Hippocampal formation (tissue), 2 donors: ENCODE data around the gene GALNT9.
"Not testable (repeated sequence)": the region's sequence is repeated elsewhere in the genome, so short reads cannot be mapped to it uniquely, and the experiment has no call there.

Experiments used
- DNase-seq, 2 donors: peaks; one replicate each; lab custom pipeline; 2025; lab: John Stamatoyannopoulos, UW

The GALNT9 gene

DNA sequence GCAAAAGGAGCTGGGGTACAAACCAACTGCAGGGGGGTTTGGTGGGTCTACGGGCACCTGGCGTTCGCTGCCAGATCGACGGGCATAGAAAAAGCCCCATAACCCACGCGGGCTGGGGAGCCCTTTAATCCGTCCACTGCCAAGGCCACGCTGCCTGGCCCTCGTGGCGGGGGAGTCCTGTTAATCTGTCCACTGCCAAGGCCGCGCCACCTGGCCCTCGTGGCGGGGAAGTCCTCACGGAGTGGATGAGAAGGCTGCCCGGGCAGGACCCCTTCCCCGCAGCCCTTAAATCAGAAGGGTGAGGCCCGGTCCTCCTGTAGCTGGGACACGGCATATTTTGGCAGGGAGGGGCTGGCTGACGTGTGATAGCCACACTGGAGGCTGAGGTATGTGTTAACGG is 99.0 kb downstream of the GALNT9 start:
- DNase-seq = no peak

DNA sequence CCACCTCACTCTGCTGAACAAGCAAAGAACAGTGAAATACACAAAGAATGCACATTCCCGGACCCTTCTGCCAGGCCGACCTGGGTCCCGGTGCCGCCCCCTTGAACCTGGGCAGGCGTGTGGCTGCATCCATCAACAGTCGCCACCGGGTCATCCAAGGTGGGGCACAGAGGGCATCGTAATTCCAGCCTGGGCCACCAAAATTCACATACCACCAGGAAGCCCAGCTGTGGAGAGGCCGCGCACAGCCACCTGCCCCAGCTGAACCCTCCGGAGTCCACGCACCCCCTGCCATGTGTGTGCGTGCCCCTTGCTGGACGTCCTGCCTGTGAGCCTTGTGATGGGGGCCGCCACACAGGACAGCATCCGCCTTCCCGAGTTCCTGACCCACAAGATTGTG is 99.5 kb downstream of the GALNT9 start:
- DNase-seq = no peak

DNA sequence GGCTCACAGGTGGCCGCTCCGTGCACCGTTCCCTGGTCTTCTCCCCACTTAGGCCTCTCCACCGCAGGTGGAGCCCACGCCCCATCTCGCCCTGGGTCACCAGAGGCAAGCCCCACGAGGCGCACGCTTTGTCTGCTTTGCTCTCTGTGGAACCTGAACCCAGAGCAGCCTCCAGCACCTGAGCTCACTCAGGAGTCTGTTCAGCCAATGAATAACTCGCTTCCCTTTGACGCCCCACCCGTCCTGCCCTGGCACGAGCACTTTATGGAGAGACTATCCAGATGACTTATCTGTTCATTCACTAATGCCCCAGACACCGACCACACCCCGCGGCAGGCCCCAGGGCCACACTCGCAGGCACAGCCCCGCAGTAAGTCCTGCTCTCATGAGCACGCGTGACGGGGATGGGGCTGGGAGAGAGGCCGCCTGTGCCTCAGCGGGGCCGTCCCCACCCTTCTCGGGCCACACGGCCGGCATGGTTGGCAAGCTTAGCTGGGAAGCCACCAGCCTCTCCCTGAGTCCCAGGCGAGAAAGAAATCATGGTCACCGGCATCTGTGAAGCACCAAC is 100.1 kb downstream of the GALNT9 start:
- no peak for DNase-seq

DNA sequence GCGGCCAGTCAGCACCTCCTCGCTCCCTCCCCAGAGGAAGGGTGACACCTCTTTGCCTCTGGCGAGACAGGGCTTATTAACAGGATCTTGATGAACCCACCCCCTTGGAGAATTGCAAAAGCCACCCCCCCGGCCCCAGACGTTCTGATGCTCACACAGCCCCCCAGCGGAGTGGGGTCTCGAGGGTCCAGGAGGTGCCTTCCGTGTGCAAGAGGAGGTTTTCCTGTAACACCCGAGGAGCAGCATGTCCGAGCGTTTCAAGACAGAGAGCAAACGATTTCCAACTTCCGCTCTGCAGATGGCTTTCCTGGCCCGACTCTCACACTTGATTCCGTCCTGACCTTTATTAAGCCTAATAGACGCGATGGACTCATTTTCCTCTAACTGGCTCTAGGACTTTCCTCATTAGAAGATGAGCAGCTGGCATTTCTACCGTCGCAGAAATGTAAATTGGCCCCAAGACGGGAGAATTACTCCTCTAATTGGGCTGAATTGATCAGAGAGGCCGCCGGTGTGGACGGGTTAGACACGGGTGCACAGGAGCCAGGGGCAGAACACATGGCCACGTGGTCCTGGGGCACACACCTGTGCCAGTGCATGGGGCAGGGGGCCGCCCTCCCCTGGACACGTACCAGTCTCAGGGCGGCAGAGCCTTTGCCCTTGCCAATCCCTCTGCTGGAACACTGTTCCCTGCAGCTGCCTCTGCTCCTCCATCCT is 100.8 kb downstream of the GALNT9 start:
- no peak for DNase-seq

DNA sequence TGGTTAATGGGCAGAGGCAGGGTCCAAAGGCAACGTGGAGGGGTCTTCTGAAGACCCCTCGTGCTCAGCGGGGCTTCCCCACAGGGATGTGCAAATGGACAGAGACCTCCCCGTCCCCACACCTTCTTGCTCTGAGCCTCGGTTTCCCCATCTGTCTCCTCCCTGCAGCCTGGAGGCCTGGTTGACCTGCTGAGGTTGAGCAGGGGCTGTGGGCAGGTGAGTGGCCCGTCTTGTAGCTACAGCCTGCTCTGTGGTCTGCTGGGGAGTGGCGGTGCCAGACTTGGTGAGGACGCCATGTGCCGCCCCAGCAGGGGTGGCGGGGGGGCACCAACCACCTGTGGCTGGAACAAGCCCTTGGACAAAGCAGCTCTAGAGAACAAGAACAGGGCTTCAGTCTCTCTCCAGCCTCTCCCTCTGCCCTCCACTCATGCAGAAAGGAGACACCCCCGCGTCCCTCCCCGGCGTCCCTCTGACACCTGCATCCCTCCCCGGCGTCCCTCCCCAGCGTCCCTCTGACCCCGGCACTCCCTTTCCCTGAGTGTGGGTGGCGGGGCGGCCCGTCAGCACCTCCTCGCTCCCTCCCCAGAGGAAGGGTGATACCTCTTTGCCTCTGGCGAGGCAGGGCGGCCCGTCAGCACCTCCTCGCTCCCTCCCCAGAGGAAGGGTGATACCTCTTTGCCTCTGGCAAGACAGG is 101.5 kb downstream of the GALNT9 start:
- no peak for DNase-seq

DNA sequence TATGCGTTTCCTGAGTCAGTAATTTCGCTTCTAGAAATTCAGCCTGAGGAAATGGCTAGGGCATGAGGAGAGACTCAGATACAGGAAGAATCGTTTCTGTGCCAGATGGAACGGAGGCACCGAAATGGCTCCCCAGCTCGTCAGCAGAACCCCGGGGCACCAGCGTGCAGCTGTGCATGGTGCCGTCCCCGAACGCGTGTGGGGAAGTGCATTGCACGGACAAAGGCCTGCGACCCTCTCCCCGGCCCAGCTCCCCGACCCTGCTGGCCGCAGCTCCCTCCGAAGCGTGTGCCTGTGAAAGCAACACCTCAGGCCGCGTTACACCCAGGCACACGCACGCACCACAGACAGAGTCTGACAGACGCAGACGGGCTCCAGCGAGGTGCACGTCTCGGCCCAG is 102.3 kb downstream of the GALNT9 start:
- no peak for DNase-seq

DNA sequence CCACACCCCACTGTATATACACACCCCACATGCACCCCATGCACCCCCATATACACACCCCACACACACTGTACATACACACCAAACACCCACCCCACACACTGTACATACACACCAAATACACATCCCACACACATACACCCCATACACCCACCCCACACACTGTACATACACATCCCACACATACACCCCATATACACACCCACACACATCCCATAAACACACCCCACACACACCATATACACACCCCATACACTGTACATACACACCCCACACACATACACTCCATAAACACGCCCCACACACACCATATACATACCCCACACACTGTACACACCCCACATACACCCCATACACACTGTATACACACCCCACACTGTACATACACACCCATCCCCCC is 102.8 kb downstream of the GALNT9 start:
- DNase-seq = no peak

DNA sequence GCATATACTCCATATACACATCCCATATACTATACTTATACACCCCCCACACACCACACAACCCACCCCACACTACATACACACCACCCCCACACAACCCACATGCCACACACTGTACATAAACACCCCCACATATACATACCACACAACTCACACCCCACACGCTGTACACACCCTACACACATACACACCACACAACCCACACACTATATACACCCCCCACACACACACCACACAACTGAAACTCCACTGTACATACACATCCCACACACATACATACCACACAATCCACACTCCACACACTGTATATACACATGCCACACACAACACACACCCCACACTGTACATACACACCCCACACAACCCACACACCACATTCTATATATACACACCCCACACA is 104.2 kb downstream of the GALNT9 start:
- no peak for DNase-seq

DNA sequence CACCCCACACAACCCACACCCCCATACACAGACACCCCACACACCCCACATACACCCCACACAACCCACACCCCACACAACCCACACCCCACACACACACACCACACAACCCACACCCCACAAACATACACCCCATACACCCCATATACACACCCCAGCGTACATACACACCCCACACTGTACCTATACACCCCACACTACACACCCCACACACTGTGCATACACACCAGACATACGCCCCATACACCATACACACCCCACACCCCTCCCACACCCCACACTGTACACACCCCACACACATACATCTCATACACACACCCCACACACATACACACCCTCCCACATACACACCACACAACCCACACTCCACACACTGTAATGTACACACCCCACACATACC is 104.9 kb downstream of the GALNT9 start:
- DNase-seq = no peak

DNA sequence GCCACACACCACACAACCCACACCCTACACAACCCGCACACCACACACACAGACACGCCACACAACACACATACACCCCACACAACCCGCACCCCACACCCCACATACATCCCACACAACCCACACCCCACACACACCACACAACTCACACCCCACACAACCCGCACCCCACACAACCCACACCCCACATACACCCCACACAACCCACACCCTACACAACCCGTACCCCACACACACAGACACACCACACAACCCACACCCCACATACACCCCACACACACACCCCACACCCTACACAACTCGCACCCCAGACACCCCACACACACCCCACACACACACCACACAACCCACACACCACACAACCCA is 106.6 kb downstream of the GALNT9 start:
- DNase-seq = no peak

DNA sequence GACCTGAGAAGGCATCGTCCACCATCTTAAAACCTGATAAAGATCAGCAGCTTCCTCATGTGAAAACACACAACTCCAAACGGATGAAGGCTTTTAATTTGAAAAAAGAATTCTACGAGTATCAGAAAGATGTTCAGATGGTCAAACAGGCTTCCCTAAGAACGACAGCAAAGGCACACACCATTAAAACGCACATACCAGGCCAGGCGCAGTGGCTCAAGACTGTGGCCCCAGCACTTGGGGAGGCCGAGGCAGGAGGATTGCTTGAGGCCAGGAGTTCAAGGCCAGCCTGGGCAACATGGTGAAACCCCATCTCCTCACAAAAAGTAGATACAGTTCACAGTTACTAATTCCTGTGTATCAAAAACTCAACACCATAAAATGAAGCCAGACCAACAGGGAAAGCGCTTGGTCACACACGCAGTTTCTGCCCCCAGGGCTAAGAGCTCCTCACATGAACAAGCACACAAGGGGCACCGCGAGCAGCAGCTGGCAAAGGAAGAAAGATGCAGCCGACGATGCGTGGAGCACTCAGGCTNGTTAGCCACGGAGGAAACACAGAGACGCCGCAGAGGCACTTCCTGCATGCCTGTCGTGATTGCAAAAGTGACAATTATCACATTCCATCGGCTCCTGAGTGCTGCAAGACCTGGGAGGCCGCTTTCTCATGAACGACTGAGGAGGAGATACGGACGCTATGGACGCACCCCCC is 107.1 kb downstream of the GALNT9 start:
- DNase-seq = no peak

DNA sequence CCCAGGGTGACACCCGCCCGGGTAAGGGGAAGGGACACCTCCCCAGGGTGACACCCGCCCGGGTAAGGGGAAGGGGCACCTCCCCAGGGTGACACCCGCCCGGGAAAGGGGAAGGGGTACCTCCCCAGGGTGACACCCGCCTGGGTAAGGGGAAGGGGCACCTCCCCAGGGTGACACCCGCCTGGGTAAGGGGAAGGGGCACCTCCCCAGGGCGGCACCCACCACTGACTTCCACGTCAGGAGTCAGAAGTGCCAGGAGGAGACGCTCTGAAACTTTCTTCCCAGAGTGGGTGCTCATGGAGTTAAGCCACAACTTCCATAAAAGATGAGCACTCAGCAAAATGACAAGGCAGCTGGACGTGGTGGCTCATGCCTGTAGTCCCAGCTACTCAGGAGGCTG is 109.6 kb downstream of the GALNT9 start:
- not testable (repeated sequence) for DNase-seq

DNA sequence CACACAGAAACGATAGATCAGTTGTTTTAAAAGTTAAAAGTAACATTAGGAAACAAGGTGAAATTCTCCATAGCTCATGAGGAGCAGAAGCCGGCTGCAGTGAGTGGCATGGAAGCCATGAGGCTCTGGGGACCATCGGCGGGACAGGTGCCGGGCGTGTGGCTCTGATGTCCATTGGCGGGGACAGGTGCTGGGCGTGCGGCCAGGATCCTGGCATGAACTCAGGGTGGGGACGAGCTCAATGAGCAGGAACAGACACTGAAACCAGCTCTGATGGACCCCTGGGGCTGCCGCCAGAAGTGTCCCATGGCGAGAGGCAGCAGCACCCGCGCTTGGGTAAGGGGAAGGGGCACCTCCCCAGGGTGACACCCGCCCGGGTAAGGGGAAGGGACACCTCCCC is 110.1 kb downstream of the GALNT9 start:
- DNase-seq = no peak

DNA sequence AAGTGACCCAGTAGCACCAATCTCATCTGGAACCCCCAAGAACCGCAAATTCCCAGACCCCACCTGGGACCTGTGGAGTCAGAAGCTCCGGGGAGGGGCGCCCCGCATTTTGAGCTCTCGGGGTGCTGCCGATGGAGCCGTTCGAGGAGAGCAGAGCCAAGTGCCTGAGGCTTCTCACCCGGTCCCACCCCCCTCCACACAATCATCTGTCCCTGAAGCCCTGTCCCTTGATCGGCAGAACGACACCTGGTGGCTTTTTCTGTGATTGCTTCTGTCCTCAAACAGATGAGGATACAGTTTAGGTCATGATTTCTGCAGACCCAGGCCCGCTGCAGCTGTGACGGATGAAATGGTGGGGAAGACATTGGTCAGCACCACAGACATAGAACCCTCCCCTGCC is 110.5 kb downstream of the GALNT9 start:
- no peak for DNase-seq

DNA sequence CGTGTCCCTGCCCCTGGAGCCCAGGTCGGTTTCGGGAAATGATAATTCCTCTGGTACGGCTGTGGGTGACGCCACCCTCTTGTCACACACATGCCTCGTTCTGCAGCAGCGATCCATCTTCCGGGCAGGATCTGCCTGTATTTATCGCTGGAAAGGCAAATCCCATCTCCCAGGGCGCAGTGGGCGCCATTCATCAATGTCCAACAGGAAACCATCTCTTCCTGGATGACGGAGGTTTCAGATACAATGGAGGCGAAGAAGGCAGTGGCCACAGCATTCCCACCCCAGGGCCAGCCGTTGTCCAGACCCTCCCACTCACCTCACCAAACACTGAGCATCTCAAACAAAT is 110.9 kb downstream of the GALNT9 start:
- no peak for DNase-seq

DNA sequence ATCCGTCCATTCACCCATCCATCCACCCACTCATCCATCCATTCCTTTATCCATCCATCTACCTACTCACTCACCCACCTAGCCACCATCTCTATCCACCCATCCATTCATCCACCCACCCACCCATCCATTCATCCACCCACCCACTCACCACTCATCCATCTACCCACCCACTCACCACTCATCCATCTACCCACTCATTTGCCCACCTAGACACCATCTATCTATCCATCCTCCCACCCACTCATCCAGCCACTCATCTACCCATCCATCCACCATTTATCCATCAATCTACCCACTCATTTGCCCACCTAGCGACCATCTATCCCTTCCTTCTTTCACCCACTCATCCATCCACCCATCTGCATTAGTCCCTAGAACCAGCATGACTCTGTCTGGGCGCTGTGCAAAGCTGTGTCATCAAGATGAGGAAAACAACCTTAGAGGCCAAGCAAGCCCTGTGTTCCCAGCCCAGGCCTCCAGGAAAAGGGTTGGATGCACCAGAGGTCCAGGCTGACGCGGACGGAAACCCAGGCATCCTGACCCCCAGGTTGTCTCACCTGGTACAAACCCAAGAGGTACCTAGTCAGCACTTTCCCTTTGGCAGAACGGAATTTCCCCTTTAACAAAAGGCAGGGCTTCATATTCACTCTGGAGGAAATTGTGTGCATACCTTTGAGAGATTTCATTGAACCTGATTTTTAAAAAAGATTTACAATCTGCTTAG is 111.4 kb downstream of the GALNT9 start:
- DNase-seq = no peak

DNA sequence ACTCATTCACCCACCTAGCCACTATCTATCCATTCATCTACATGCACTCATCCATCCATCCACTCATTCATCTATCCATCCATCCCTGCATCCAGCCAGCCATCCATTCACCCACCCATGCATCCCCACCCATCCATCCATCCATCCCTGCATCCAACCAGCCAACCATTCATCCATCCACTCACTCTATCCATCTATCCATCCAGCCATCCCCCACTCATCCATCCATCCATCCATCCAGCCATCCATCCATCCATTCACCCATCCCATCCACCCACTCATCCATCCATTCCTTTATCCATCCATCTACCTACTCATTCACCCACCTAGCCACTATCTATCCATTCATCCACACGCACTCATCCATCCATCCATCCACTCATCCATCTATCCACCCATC is 112.0 kb downstream of the GALNT9 start:
- DNase-seq = no peak

DNA sequence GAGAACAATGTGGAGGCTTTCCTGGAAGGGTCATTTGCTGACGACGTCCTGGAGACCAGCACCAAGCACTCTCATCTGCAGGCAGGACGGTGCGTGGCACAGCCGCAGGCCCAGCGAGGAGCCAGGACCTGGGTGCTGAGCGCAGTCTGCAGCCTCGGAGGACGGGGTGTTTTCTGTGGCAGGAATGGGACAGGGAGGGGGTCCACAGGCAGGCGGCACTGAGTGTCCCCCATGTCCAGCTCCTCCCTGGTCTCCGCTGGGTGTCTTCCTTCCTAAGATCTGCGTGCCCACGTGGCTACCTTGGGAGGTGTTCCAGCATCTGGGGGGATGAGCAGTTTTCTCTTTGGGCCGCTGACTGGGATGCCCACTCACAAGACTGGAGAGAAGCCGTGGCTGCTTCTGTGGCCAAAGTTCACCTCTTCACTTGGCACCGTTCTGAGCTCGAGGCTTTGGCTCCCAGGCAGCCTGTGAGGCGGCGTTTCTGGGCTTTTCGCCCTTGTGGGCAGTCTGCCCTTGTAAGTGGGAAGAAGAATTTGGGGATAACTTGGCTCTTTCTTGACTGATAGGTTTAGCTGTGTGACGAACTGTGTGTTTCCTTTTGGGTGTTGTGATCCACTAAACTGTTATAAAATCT is 112.9 kb downstream of the GALNT9 start:
- no peak for DNase-seq

DNA sequence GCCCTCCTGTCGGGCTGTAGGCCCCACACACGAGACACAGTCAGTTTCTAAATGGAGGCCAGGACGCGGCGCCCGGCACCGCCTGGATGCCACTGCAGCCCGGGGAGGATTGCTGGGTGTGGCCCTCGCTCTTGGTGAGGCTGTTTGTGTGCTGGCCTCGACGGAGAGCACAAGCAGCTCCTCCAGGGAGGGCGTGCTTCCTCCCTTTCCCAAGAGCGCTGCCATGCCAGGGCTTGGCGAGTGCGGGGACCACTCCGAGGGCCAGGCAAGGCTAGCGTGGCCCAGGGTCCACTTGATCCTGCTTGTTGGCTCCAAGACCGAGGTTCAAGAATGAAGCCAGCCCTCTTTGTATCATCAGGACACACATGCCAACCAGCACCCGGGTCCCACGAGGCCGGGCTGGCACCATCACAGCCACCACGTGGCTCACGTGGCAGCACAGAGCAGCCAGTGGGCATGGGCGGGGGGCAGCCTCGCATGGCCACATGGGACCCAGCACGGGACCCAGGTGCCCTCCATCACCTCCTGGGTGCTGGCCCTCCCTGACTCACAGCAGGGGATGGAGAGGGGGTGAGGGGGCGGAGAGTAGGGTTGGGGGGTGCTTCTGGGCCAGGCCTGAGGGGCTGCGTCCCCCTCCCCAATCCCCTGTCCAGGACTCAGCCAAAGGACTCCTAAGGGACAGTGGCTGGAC is 113.9 kb downstream of the GALNT9 start:
- DNase-seq = no peak

DNA sequence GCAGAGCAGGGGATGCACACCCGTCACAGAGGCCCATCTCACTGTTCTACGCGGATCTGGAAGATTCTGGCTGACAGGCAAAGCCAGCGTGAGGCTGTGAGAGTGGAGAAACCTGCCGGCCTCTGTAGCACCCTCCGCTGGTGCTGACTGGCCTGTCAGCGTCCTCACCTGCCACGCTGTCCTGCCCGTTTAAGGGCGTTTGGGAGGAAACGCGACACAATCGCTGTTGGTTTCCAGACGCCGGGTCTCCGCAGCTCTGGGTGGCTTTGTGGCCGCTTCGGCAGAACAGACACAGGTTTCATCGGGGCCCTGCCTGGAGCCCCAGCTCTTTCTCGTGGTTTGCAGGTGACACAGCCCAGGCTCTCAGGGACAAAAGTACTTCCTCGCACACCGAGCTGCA is 114.5 kb downstream of the GALNT9 start:
- DNase-seq = no peak

DNA sequence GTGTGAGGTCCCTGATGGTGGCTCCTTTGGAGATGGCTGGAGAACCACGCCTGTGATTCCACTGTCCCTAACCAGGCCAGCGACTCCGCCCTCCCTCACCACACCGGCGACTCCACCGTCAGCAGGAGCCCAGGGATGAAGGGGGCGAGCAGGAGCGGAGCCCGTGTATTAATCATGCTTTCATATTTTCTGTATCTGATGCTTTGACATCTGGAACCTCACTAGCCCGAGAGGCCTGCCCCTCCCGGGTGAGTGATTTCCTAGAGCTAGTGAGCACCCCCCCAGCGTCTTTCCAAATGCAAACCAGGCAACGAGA is 115.3 kb downstream of the GALNT9 start:
- DNase-seq = no peak
